NCI-H748 treated with DMSO at 0.1 percent for 48 hours (cell line): ENCODE data around the gene ZNF277.

ENCODE experiments used
- DNase-seq: peaks from one replicate; lab custom pipeline; 2025; lab: John Stamatoyannopoulos, UW

Gene ZNF277

DNA sequence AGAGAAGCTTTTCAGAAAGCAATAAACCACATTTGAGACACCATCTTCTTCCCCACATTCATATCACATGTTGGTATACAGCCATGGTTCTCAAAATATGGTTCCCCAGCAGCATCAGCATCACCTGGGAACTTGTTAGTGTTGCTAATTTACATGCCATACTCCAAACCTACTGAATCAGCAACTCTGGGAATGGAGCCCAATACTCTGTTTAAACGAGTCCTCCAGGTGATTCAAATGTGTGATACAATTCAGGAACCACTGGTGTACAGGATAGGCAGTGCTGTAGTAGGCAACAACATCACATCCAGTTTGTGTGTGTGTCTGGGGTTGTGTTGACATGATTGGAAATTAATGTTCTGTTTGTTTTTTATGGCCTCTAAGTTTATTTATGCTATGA, 47.7 kb downstream of the ZNF277 start:
- no peak for DNase-seq

DNA sequence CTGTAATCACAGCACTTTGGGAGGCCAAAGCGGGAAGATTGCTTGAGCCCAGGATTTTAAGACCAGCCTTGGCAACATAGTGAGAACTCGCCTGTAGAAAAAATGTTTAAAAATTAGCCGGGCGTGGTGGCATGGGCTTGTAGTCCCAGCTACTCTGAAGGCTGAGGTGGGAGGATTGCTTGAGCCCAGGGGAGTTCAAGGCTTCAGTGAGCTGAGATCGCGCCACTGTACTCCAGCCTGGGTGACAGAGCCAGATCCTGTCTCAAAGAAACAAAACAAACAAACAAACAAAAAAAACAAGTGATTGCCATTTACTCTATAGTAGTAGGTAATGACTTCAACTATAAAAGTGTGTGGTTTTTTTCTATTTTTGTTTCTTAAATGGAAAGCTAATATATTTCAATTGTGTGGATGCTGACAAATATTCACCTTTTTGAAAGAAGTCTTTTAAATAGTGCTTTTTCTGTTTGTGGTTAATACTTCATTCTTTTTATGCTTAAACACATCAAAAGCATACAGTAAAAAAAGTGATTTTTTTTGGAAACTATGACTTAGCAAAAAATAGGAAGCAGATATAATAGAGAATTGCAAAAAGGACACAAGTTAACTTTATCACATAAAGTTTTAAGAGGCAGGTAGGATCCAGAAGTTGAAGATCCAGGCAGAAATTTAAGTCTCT, 48.4 kb downstream of the ZNF277 start:
- DNase-seq = no peak

DNA sequence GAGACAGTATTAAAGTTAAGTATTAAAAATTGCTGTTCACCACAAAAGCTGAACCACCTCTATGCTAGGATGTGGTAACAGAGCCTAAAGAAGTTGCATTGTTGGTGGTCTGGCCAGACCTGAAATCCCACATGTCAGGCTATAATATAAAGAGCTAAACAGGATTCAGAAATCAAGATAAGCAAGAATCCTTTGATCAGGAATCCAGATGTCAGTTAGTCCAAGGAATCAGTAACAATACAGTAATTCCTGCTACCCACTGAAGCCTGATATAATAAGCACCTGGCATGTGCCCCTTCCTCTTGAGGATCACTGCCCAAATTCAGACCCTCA, 48.9 kb downstream of the ZNF277 start:
- DNase-seq = no peak

DNA sequence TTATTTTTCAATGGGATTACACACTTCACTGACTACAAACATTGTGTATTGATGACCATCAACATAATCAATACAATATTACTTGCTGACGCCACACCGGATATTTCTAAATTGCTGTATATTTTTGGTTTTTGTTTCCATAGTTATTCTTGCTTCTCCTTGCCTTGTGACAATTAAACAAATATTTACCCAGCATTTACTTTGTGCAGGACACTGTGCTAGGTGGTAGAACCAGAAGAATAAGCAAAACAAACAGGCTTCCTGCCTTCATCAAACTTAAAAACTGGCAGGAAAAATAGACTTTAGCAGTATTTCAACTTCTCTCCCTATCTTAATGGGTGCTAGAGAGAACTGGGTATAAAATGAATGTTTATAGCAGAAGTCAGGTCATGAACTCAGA, 50.6 kb downstream of the ZNF277 start:
- peak; percentile 57 for DNase-seq

DNA sequence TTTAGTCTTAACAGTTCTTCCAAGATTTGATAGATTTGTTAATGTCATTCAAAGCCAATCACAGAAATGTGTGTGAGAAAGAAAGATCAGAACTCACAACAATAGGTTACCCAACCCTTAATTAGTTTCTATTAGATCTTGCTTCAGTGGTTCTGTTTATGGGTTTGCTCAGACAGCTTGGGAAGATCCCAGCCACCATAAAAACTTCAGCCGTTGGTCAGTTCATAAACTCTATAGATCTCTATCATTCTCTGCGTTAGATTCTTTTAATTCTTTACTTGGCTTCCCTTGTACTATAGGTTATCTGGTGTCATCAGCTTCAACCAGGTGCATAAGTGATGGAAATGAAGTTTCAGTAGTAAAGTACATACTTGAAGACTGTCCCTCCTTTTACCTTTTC, 54.4 kb downstream of the ZNF277 start:
- DNase-seq = no peak

DNA sequence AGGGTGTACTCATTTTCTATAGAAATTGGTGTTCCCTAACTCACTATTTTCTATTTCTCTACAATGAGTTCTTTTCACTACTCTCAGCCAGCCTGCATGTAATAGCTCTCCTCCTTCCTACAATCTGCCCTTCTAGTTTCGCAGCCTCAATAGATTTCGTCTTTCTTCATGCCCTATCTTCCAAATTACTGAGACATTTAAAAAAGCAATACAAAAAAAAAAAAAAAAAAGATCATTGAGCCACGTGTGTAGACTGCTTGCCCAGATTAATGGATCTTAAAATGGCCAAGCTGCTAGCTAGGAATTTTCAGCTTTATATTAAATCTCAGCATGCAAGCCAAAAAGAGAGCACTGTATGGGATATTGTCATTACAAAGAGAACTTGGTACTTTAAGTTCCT, 55.5 kb downstream of the ZNF277 start:
- no peak for DNase-seq

DNA sequence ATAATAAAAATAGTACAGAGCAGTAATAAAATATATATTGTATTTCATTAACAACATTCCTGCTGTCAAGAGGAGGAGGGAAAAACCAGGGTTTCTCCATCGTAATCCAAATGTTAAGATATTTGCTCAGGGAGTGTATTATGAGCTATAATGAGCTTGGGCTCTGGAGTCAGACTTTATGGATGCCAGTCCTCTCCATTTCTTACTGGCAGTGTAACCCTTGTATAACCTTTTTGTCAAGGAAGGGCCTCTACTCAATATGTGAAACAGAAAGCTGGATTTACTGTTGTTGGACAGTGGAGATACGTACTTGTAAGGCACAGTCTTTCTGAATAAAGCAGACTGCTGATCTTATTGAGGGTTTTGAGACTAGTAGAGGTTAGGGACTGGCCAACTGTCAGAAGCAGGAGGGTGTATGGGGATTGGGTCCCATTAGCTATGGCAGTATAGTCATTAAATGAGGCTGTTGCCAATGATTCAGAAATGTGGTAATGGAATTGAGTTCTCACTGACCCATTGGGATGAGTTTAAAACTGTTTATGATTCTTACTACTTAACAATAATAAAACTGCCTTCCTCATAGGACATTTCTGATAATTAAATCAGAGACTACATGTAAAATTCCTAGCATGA, 56.5 kb downstream of the ZNF277 start:
- DNase-seq = no peak

DNA sequence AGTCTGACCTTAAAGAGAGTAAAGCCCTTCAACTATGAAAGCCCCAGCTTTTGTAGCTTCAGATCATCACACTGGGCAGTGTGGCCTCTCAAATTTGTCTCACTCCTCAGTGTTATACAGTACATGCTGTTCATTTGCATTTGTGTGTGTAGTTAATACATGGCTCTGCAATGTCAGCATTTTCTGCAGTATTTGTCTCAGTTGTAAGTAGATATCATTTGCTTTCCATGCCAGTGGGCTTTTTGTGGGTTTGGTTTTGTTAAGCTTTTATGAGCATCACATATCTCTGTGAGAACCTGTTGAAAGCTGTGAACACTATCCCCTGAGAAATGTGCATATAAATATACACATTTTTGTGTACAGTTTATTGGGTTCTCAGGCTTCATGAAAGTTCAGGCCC, 57.0 kb downstream of the ZNF277 start:
- DNase-seq = no peak

DNA sequence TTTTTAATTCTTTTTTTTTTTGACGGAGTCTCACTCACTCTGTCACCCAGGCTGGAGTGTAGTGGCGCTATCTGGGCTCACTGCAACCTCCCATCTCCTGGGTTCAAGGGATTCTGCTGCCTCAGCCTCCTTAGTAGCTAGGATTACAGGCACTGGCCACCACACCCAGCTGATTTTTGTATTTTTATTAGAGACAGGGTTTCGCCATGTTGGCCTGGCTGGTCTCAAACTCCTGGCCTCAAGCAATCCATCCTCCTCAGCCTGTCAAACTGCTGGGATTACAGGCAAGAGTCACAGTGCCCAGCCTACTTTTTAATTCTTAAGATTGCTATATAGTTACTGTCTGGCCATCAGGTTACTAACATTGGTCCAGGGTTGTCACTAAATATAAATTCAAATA, 59.6 kb downstream of the ZNF277 start:
- DNase-seq = no peak

DNA sequence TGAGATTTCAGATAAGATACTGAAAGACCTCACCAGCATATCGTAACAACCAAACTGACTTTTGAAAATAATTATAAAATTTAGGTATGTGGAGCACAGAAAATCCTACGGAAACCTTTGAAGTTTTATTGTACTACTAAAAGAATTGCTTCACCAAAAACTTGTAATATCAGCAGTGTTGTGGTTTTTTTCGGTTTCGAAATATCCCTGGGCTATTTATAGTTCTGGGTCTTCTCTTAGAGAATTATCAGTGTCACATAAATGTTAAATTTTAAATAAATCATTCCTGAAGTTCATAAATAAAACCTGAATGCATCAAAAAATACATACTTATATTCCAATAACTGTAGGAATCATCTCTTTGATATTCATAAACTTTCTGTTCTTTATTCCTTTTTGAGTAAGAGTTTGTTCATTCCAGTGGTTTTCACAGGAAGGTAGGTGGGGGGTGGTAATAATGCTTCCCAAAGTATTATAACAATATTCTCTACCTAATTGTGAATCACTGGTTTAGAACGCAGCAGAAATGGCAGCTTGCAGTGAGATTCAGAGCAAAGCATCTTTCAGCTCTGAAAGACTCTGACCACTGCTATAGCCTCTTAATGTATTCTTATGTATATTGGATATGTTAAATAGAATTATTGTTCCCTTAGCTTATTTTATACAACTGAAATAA, 60.2 kb downstream of the ZNF277 start:
- no peak for DNase-seq

DNA sequence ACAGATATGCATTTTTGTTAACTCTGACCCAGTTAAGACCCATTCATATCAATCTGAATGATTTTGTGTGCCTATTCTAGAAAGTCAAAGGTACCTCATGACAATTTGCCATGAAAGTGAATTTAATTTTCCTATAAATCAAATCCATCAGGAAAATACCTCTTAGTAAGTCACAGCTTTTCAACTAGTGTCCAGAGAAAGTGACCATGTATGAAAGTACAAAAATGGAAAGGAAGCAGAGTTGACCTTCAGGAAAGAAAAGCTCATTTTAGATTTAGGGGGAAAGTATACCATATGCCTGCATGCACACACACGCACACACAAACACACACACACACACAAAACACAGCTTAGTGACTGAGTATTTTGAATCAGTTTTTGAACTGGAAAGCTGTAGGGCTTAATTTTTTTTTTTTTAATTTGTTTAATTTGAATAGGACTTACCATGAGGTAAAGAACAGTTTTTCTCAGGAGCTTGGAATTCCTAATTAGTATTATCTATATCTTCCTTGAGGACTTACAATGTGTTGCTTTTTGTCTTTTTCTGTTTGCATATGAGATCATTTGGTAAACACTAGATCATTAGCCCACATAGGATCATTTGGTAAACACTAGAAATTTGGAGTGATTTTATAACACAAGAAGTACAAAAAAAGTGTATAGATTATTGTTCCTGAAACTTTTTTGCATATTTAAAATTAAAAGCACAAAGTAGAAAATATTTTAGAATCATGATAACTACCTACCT, 61.6 kb downstream of the ZNF277 start:
- peak; percentile 34 for DNase-seq

DNA sequence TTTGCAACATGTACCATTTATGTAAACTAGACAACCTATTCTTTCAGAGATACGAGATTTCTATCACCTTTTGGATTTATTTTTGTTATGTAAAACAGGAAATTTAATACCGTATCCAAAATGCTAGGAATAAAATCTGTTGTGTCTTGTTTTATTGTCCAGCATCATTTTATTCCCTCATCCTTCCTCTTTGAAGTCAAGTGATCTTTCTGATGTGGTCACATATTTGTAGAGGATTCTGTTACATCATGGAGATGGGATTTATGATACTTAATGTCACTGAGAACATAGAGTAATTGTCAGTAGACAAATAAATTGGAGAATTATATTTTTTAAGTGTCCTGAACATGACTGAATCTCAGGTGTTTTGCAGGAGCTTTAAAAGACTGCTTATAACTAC, 64.7 kb downstream of the ZNF277 start:
- peak; percentile 27 for DNase-seq

DNA sequence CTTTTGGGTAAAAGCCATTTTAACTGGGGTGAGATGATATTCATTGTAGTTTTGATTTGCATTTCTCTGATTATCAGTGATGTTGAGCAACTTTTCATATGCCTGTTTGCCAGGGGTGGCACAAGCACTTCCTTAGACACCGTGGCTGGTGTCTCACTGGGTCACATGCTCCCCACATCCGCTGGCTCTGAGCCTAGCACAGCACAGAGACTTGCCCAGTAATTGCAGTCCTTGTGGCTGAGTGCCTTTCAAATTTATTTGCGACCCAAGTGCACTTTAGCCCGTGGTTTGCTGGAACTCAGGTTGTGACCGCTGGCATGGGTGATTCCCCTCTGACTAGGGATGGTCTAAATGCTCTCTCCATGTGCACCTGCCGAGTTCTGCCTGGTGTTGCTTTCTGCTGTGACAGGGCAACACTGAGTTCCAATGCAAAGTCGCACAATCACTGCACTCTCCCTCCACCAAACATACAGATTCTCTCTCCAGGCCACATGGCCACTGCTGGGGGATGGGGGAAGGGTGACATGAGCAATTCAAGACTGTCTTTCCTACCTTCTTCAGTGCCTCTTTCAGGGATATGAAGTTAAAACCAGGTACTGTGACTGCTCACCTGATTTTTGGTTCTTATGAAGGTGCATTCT, 66.5 kb downstream of the ZNF277 start:
- no peak for DNase-seq

DNA sequence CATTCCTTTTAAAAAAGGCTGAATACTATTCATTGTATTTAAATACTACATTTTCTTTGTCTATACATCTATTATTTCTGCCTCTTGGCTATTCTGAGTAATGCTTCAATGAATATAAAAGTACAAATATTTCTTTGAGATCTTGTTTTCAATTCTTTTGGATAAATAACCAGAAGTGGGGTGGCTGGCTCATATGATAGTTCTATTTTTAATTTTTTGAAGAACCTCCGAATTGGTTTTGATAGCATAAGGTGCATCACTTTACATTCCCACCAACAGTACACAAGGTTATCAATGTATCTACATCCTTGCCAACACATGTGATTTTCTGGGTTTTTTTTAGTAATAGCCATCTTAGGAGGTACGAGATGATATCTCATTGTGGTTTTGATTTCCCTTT, 72.5 kb downstream of the ZNF277 start:
- no peak for DNase-seq

DNA sequence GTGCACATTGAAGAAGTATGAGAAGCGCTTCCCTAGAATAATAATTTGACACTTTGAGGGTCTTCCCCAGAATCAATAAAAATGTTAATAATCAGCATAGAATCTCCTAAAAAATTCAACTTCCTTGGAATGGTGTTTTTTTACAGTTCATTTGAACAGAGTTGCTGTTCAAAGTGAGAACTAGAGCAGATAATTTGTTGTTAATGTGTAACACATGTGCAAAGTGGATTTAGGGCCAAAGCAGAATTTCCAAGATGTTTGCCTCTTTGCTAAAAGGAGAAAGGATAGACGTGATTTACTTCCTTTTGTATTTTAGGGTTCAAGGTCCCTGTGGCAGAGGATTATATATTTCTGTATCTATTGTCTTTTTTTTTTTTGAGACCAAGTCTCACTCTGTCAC, 73.8 kb downstream of the ZNF277 start:
- no peak for DNase-seq

DNA sequence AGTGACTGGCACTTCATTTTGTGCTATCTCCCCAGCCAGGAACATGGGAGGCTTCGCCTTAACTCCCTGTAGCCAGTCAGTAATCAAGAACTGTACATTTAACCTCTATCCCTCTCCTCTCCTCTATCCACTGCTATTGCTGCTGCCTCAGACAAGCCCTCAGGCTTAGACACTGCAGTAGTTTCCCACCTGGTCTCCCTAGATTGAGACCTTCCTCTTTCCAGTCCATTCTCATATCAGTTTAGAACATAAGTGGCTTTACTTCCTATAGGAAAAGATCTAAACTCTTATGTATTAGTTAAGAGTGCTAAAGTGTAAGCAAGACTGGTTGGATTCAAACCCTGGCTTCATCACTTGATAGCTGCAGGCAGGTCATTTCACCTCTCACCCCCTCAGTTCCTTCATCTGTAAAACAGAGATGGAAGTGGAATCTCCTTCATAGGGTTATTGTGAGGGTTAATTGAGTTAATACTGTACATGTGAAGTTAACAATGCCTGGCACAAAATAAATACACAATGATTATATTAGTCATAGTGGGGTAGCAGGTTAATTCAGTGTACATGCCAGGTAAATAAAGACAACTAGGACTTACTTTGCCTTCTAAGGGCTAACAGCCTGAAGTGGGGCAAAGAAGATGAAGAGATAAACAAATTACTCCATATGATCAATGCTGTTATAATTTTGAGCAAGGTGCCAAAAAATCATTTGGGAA, 76.1 kb downstream of the ZNF277 start:
- DNase-seq = no peak

DNA sequence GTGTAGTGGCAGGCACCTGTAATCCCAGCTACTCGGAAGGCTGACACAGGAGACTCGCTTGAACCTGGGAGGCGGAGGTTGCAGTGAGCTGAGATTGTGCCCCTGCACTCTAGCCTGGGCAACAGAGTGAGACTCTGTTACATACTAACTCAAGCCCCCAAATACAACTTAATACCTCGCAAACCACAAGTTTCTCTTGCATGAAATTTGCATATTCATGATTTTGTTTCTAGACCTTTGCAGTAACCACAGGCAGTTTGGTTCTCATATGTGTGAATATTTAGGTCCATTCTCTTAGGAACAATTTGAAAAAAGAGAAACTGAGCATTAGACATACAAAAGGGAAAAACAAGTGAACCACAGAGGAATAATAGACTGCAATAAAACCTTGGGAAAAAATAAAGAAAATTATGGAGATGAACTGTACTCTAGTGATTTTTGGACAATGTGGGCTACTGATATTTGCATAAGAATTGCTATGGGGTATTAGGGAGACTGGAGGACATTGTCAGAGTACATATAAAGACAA, 77.0 kb downstream of the ZNF277 start:
- DNase-seq = no peak

DNA sequence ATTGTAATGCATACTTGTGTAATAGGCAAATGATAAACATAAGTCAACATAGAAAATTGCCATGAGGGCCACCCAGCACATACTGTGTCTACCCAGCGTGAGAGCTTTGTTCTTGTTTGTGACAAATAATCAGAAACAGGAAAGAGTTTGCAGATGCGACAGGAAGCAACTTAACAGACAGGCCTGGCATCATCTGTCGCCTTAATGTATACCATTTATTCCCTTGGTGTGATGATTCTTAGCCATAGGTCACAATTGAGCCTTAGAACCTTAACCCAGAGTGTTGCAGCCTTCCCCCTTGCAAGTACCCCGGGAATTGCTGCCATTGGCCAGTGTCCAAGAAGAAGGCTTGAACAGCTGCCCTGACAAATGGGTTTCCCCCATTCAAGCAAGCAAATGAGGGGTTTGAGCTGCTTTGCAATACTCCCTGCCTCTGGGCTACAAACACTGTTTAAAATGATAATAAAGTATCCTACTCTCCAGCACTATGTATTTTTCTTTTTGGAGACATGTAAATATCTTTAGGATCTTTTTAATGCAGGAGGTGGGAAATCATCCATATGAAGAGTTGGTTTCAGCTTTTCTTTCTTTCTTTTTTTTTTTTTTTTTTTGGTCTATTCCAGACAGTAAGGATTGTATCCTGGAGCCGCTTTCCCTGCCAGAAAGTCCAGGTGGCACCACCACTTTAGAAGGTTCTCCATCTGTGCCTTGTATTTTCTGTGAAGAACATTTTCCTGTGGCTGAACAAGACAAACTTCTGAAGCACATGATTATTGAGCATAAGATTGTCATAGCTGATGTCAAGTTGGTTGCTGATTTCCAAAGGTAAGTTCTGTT, 80.0 kb downstream of the ZNF277 start:
- DNase-seq = peak; percentile 88

DNA sequence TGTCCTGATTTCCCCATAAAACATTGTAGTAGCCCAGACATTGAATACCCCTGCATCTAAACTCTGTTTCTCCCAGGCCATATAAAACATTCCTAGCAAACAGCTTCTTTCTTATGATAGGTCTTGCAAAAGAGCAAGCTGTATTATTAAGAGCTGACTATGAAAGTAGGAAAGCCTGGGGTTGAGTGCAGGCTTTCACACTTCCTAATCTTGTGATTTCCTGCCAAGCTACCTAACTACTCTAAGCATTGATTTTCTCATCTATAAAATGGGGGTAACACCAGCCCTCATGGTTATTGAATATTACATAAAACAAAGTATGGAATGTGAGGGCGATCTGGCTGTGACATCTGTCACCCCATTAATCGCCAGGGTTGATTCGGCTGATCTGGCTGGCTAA, 81.8 kb downstream of the ZNF277 start:
- DNase-seq = no peak

DNA sequence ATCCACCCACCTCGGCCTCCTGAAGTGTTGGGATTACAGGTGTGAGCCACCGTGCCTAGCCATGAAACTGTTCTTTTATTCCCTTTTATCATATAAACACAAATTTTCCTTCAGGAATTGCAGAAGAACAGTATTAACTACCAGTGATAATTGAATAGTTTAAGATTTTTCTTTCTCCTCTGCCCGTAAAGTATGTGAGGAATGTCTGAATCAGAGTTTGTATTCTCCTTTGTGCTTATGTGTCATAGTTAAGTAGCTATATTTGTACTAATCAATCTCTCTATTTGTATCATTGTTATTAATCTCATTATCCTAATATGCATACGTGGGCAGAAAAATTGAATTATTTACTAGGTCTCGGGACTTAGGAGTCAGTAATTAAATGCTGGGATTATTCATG, 83.6 kb downstream of the ZNF277 start:
- no peak for DNase-seq

DNA sequence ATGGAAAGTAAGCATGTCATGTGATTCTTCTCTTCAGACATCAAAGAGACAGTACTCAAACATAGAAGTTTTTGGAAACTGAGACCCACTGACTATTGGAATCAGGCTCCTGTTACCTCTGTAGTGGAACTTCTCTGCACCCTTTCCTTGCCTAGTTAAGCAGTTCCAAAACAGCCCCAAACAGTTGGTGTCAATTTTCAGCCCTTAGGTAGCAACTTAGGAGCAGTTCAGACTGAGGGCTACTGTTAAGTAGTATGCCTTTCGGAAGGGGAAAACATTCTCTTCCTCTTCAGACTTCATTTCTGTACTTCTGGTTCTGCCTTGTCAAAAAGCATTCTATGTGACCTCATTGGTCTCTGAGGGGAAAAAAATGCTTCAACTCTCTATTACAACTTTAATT, 85.7 kb downstream of the ZNF277 start:
- DNase-seq = no peak
